ENCODE data around the gene PTPN3. TPM values are rescaled to one million over a fixed set of nuclear protein-coding genes. Genes with fewer than 3 reads are reported as not detected.
"Not testable (repeated sequence)": the region's sequence is repeated elsewhere in the genome, so short reads cannot be mapped to it uniquely, and the experiment has no call there.

Gene PTPN3
- total and polyA plus RNA-seq, 4 donors, result 4.3 to 22.9 (median 9.4) TPM

GRCh38 chr9:109355564-109356297 is 142.4 kb downstream of the PTPN3 start:
- ATAC-seq (ENCODE audit: low FRiP score) (no peak), DNase-seq (no peak)
- 83 to 87% methylated on average over 21 of the region's 21 CpGs for WGBS, 2 donors
- H3K27me3 ChIP-seq (ENCODE audit: control insufficient read depth in 1 of 2, insufficient read depth in 2 of 2, low read length in 1 of 2), result no peaks in the 10 kb centered on the region
- H3K36me3 ChIP-seq (ENCODE audit: control insufficient read depth in 1 of 2, insufficient read depth in 2 of 2, low read length in 1 of 2), result no peaks in the 10 kb centered on the region
- intact Hi-C loops (cut with DNase I), result no loop called here
- H3K4me3 ChIP-seq (ENCODE audit: low read length in 2 of 2), result no peak overlapping the region
- no peak overlapping the region for H3K27ac ChIP-seq (ENCODE audit: low read depth in 1 of 2, low read length in 2 of 2)
- H3K4me1 ChIP-seq (ENCODE audit: control insufficient read depth in 1 of 2, insufficient read depth in 2 of 2, low read length in 2 of 2), result no peaks in the 10 kb centered on the region
- H3K9me3 ChIP-seq (ENCODE audit: control insufficient read depth, low read length), result no peaks in the 10 kb centered on the region

GRCh38 chr9:109354190-109354589 is 143.9 kb downstream of the PTPN3 start:
- H3K36me3 ChIP-seq (ENCODE audit: control insufficient read depth in 1 of 2, insufficient read depth in 2 of 2, low read length in 1 of 2), result no peaks in the 10 kb centered on the region
- no peak overlapping the region for H3K4me3 ChIP-seq (ENCODE audit: low read length in 2 of 2)
- DNase-seq (no peak), ATAC-seq (ENCODE audit: low FRiP score) (no peak)
- no peaks in the 10 kb centered on the region for H3K9me3 ChIP-seq (ENCODE audit: control insufficient read depth, low read length)
- H3K27ac ChIP-seq (ENCODE audit: low read depth in 1 of 2, low read length in 2 of 2), result no peak overlapping the region
- no peaks in the 10 kb centered on the region for H3K27me3 ChIP-seq (ENCODE audit: control insufficient read depth in 1 of 2, insufficient read depth in 2 of 2, low read length in 1 of 2)
- WGBS, 2 donors, result 76 to 77% methylated on average over 2 of the region's 2 CpGs
- intact Hi-C loops (cut with DNase I), result no loop called here
- H3K4me1 ChIP-seq (ENCODE audit: control insufficient read depth in 1 of 2, insufficient read depth in 2 of 2, low read length in 2 of 2), result no peaks in the 10 kb centered on the region

GRCh38 chr9:109351032-109351431 is 147.1 kb downstream of the PTPN3 start:
- DNase-seq, result no peak
- Histone ChIP-seq H3K9me3 (ENCODE audit: control insufficient read depth, low read length) (no peaks in the 10 kb centered on the region), H3K36me3 (ENCODE audit: control insufficient read depth in 1 of 2, insufficient read depth in 2 of 2, low read length in 1 of 2) (no peaks in the 10 kb centered on the region), H3K27me3 (ENCODE audit: control insufficient read depth in 1 of 2, insufficient read depth in 2 of 2, low read length in 1 of 2) (no peaks in the 10 kb centered on the region), H3K4me3 (ENCODE audit: low read length in 2 of 2) (no peak overlapping the region), H3K27ac (ENCODE audit: low read depth in 1 of 2, low read length in 2 of 2) (no peak overlapping the region), H3K4me1 (ENCODE audit: control insufficient read depth in 1 of 2, insufficient read depth in 2 of 2, low read length in 2 of 2) (no peaks in the 10 kb centered on the region)
- intact Hi-C loops (cut with DNase I), result no loop called here
- ATAC-seq (ENCODE audit: low FRiP score), result no peak
- WGBS, 2 donors, result 80 to 86% methylated on average over 5 of the region's 5 CpGs

GRCh38 chr9:109349421-109349846 is 148.7 kb downstream of the PTPN3 start:
- no peak for ATAC-seq (ENCODE audit: low FRiP score)
- H3K27ac ChIP-seq (ENCODE audit: low read depth in 1 of 2, low read length in 2 of 2), result no peak overlapping the region
- H3K4me1 ChIP-seq (ENCODE audit: control insufficient read depth in 1 of 2, insufficient read depth in 2 of 2, low read length in 2 of 2), result no peaks in the 10 kb centered on the region
- no peaks in the 10 kb centered on the region for H3K27me3 ChIP-seq (ENCODE audit: control insufficient read depth in 1 of 2, insufficient read depth in 2 of 2, low read length in 1 of 2)
- no peak for DNase-seq
- H3K4me3 ChIP-seq (ENCODE audit: low read length in 2 of 2), result no peak overlapping the region
- H3K9me3 ChIP-seq (ENCODE audit: control insufficient read depth, low read length), result no peaks in the 10 kb centered on the region
- H3K36me3 ChIP-seq (ENCODE audit: control insufficient read depth in 1 of 2, insufficient read depth in 2 of 2, low read length in 1 of 2), result no peaks in the 10 kb centered on the region
- intact Hi-C loops (cut with DNase I), result no loop called here

- WGBS, 2 donors, result 93% methylated on average over 3 of the region's 3 CpGs
- no peaks in the 10 kb centered on the region for H3K9me3 ChIP-seq (ENCODE audit: control insufficient read depth, low read length)
- no peak overlapping the region for H3K27ac ChIP-seq (ENCODE audit: low read depth in 1 of 2, low read length in 2 of 2)
- no peak overlapping the region for H3K4me3 ChIP-seq (ENCODE audit: low read length in 2 of 2)
- intact Hi-C loops (cut with DNase I), result no loop called here
- no peaks in the 10 kb centered on the region for H3K27me3 ChIP-seq (ENCODE audit: control insufficient read depth in 1 of 2, insufficient read depth in 2 of 2, low read length in 1 of 2)
- ATAC-seq (ENCODE audit: low FRiP score) (no peak), DNase-seq (no peak)
- no peaks in the 10 kb centered on the region for H3K4me1 ChIP-seq (ENCODE audit: control insufficient read depth in 1 of 2, insufficient read depth in 2 of 2, low read length in 2 of 2)
- no peaks in the 10 kb centered on the region for H3K36me3 ChIP-seq (ENCODE audit: control insufficient read depth in 1 of 2, insufficient read depth in 2 of 2, low read length in 1 of 2)
These were observed 151.2 kb downstream of the PTPN3 start for GRCh38 chr9:109346904-109347303.

- Histone ChIP-seq H3K4me1 (ENCODE audit: control insufficient read depth in 1 of 2, insufficient read depth in 2 of 2, low read length in 2 of 2) (no peaks in the 10 kb centered on the region), H3K27ac (ENCODE audit: low read depth in 1 of 2, low read length in 2 of 2) (no peak overlapping the region)
These were observed 153.2 kb downstream of the PTPN3 start for GRCh38 chr9:109344866-109345265.

GRCh38 chr9:109342878-109343277 is 155.2 kb downstream of the PTPN3 start:
- Histone ChIP-seq H3K9me3 (ENCODE audit: control insufficient read depth, low read length) (no peaks in the 10 kb centered on the region), H3K27me3 (ENCODE audit: control insufficient read depth in 1 of 2, insufficient read depth in 2 of 2, low read length in 1 of 2) (no peaks in the 10 kb centered on the region), H3K27ac (ENCODE audit: low read depth in 1 of 2, low read length in 2 of 2) (no peak overlapping the region), H3K36me3 (ENCODE audit: control insufficient read depth in 1 of 2, insufficient read depth in 2 of 2, low read length in 1 of 2) (no peaks in the 10 kb centered on the region), H3K4me3 (ENCODE audit: low read length in 2 of 2) (no peak overlapping the region), H3K4me1 (ENCODE audit: control insufficient read depth in 1 of 2, insufficient read depth in 2 of 2, low read length in 2 of 2) (no peaks in the 10 kb centered on the region)
- intact Hi-C loops (cut with DNase I), result no loop called here
- WGBS, 2 donors, result 94 to 95% methylated on average over 4 of the region's 4 CpGs
- DNase-seq (no peak), ATAC-seq (ENCODE audit: low FRiP score) (no peak)

More at GRCh38 chr9:109344866-109345265, 153.2 kb downstream of the PTPN3 start:
- H3K4me3 ChIP-seq (ENCODE audit: low read length in 2 of 2), result no peak overlapping the region
- no peaks in the 10 kb centered on the region for H3K36me3 ChIP-seq (ENCODE audit: control insufficient read depth in 1 of 2, insufficient read depth in 2 of 2, low read length in 1 of 2)
- ATAC-seq (ENCODE audit: low FRiP score) (no peak), DNase-seq (no peak)
- 65 to 95% methylated on average over 3 of the region's 3 CpGs for WGBS, 2 donors
- no peaks in the 10 kb centered on the region for H3K27me3 ChIP-seq (ENCODE audit: control insufficient read depth in 1 of 2, insufficient read depth in 2 of 2, low read length in 1 of 2)
- no peaks in the 10 kb centered on the region for H3K9me3 ChIP-seq (ENCODE audit: control insufficient read depth, low read length)
- intact Hi-C loops (cut with DNase I), result no loop called here

- intact Hi-C loops (cut with DNase I), result no loop called here
- Histone ChIP-seq H3K4me1 (ENCODE audit: control insufficient read depth in 1 of 2, insufficient read depth in 2 of 2, low read length in 2 of 2) (no peaks in the 10 kb centered on the region), H3K9me3 (ENCODE audit: control insufficient read depth, low read length) (no peaks in the 10 kb centered on the region), H3K4me3 (ENCODE audit: low read length in 2 of 2) (no peak overlapping the region), H3K27ac (ENCODE audit: low read depth in 1 of 2, low read length in 2 of 2) (no peak overlapping the region), H3K36me3 (ENCODE audit: control insufficient read depth in 1 of 2, insufficient read depth in 2 of 2, low read length in 1 of 2) (no peaks in the 10 kb centered on the region), H3K27me3 (ENCODE audit: control insufficient read depth in 1 of 2, insufficient read depth in 2 of 2, low read length in 1 of 2) (no peaks in the 10 kb centered on the region)
- DNase-seq, result no peak
- no peak for ATAC-seq (ENCODE audit: low FRiP score)
- 52 to 62% methylated on average over 6 of the region's 6 CpGs for WGBS, 2 donors
These were observed 156.5 kb downstream of the PTPN3 start for GRCh38 chr9:109341561-109341960.

GRCh38 chr9:109340979-109341378 is 157.1 kb downstream of the PTPN3 start:
- ATAC-seq (ENCODE audit: low FRiP score); H3K4me3 ChIP-seq (ENCODE audit: low read length in 2 of 2); H3K4me1 ChIP-seq (ENCODE audit: control insufficient read depth in 1 of 2, insufficient read depth in 2 of 2, low read length in 2 of 2); H3K9me3 ChIP-seq (ENCODE audit: control insufficient read depth, low read length); H3K27me3 ChIP-seq (ENCODE audit: control insufficient read depth in 1 of 2, insufficient read depth in 2 of 2, low read length in 1 of 2); H3K27ac ChIP-seq (ENCODE audit: low read depth in 1 of 2, low read length in 2 of 2); DNase-seq; H3K36me3 ChIP-seq (ENCODE audit: control insufficient read depth in 1 of 2, insufficient read depth in 2 of 2, low read length in 1 of 2); intact Hi-C loops (cut with DNase I): not testable (repeated sequence)
- WGBS, 2 donors, result 86 to 97% methylated on average over 7 of the region's 7 CpGs
